ENCODE results near the gene AACS.

- TF ChIP-seq CTCF (IDR thresholded peaks at IDR 0.05) (no peak), POLR2A (IDR thresholded peaks at IDR 0.05) (no peak)
Observed at GRCh38 chr12:125071456-125071855, 6.2 kb downstream of the AACS start.
